ENCODE measurements around the gene PRKAG2.
A peak's percentile ranks its signal among the peaks of the same experiment; 100 is the strongest.

PRKAG2 gene

GRCh38 chr7:151615784-151616183 is 261.1 kb downstream of the PRKAG2 start:
- no peak for TF ChIP-seq CTCF (IDR thresholded peaks at IDR 0.05; ENCODE audit: low read depth, low read length)
- DNase-seq (ENCODE audit: low read depth in 2 of 2), result no peak
- no peak overlapping the region for H3K4me3 ChIP-seq (replicated peaks in 1 of 2; ENCODE audit: low read depth in 2 of 2, low read length in 2 of 2)

GRCh38 chr7:151615058-151615457 is 261.9 kb downstream of the PRKAG2 start:
- DNase-seq (ENCODE audit: low read depth in 2 of 2), result no peak
- no peak overlapping the region for H3K4me3 ChIP-seq (replicated peaks in 1 of 2; ENCODE audit: low read depth in 2 of 2, low read length in 2 of 2)
- TF ChIP-seq CTCF (IDR thresholded peaks at IDR 0.05; ENCODE audit: low read depth, low read length), result no peak

- no peak for DNase-seq (ENCODE audit: low read depth in 2 of 2)
- no peak overlapping the region for H3K4me3 ChIP-seq (replicated peaks in 1 of 2; ENCODE audit: low read depth in 2 of 2, low read length in 2 of 2)
- TF ChIP-seq CTCF (IDR thresholded peaks at IDR 0.05; ENCODE audit: low read depth, low read length), result no peak
These were observed 262.9 kb downstream of the PRKAG2 start for GRCh38 chr7:151614019-151614418.

- DNase-seq (ENCODE audit: low read depth in 2 of 2), result no peak
- no peak for TF ChIP-seq CTCF (IDR thresholded peaks at IDR 0.05; ENCODE audit: low read depth, low read length)
- no peak overlapping the region for H3K4me3 ChIP-seq (replicated peaks in 1 of 2; ENCODE audit: low read depth in 2 of 2, low read length in 2 of 2)
These were observed 265.0 kb downstream of the PRKAG2 start for GRCh38 chr7:151611878-151612277.

- no peak for DNase-seq (ENCODE audit: low read depth in 2 of 2)
These were observed 265.9 kb downstream of the PRKAG2 start for GRCh38 chr7:151611041-151611440.

GRCh38 chr7:151608031-151608551 is 268.8 kb downstream of the PRKAG2 start:
- no peak for TF ChIP-seq CTCF (IDR thresholded peaks at IDR 0.05; ENCODE audit: low read depth, low read length)
- DNase-seq (ENCODE audit: low read depth in 2 of 2), result no peak

More at GRCh38 chr7:151611041-151611440, 265.9 kb downstream of the PRKAG2 start:
- no peak overlapping the region for H3K4me3 ChIP-seq (replicated peaks in 1 of 2; ENCODE audit: low read depth in 2 of 2, low read length in 2 of 2)
- TF ChIP-seq CTCF (IDR thresholded peaks at IDR 0.05; ENCODE audit: low read depth, low read length), result no peak

GRCh38 chr7:151607464-151607867 is 269.4 kb downstream of the PRKAG2 start:
- H3K4me3 ChIP-seq (replicated peaks in 1 of 2; ENCODE audit: low read depth in 2 of 2, low read length in 2 of 2), result no peak overlapping the region
- TF ChIP-seq CTCF (IDR thresholded peaks at IDR 0.05; ENCODE audit: low read depth, low read length), result no peak
- peak in 1 of 2 donors; percentile 34 for DNase-seq (ENCODE audit: low read depth in 2 of 2)

More at GRCh38 chr7:151608031-151608551, 268.8 kb downstream of the PRKAG2 start:
- H3K4me3 ChIP-seq (replicated peaks in 1 of 2; ENCODE audit: low read depth in 2 of 2, low read length in 2 of 2), result no peak overlapping the region
